HG03095 (cell line): ENCODE measurements around the gene GNAS-AS1.

Experiments
- ATAC-seq: cut with Tn5 transposase; IDR thresholded peaks from one replicate; pipeline ENCODE4 v1.9.1; 2021; ENCODE audit warnings: moderate library complexity; ENCODE audit not compliant: unreplicated experiment

The GNAS-AS1 gene

DNA sequence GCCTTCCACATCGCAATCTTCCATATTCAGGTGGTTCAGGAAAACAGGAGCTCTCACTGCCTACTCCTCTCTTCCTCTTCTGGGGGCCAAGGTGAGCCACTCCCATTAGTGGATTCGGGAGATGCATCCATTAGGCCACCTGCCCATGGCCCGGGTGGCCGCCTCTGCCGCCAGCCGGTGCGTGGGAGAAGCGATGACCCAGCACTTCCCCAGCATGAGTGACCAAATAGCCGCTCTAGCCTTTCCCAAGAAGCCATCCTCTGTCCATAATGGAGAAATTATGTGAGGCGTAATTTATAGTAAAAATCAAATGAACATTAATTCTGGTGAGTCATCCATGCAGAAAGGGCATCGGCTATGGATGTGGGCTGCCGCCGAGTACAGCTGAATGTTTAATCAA is 39.4 kb downstream of the GNAS-AS1 start:
- ATAC-seq = no peak

DNA sequence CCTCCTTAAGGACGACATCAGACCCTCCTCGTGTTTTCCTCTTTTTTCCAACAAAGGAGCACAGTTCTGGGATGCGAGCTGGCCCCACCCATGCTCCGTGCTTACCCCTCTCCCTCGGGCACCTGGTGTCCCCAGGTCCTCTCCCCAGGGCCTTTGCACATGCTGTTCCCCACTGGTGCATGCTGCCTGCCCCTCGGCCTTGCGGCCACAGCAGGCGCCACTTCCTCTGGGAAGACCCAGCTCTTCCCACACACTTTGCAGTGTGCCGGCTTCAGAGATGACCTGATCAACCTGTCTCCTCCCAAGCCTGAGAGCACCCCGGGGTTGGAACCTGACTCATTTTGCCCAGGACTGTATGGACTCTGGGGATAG is 39.8 kb downstream of the GNAS-AS1 start:
- no peak for ATAC-seq

DNA sequence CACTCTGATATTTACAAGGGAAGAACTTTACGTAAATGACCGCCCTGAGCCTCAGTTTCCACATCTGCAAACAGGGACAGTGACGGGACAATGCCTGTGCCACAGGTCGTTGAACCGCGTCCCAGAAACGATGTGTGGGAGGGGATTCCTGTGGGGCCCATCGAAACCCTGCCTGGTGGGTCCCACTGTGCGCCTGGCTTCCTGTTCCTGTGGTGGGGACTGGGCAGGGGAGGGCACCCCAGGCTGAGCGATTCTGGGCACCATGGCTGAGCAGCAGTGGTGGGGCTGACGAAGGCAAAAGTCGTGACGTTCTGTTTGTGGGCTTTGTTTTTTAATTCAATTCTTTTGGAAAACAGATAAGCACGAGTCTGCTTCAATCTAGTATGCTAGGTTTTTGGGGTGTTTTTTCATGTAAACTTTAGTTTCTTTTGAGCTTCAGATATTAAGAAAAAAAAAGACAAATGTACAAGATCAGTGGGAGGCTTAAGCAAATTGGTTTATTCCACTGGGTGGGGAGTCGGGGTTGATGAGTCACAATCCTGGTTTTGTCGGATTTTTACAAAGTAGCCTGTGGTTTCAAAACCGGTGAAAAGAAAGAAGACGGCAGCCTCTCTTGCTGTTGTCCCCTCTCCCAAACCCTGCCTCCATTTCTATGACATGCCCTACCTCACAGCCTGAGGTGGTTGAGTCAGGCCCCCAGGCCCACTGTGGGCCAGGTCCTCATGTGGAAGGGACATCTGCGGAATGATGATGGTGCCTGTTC is 40.4 kb downstream of the GNAS-AS1 start:
- ATAC-seq = no peak

DNA sequence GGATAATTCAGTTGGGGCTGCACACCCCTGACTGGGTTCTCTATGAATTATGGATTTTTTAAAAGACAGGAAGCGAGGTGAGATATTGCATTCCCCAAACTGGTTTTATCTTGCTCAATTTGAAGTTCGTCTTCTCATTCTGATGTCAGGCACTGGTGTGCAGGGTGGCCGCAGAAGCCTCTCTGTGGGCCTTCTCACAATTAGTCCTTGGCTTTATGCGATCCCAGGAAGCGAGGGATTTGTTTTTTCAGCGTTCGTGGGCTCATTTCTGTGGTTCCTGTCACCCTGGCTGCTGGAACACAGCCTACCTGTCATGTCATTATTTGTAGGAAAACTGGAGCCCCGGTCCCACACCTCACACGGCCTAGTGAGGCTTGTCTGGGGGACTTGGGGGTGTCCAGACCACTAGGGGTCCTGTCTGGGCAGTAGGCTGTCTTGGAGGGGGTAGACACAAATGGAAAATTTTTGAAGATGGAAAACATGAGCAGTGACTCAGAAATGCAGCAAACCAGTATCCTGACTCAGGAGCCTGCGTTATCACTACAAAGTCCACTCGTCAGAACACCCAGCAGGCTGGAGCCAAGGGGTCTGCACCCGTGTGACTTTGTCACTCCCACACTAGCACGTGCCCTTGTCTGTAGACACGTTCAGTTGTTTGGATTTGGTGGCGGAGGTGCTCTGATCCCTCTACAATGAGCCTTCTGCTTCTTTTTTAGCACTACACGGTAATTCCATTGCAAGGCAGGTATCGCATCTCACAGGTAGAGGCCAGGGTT is 42.2 kb downstream of the GNAS-AS1 start:
- no peak for ATAC-seq

DNA sequence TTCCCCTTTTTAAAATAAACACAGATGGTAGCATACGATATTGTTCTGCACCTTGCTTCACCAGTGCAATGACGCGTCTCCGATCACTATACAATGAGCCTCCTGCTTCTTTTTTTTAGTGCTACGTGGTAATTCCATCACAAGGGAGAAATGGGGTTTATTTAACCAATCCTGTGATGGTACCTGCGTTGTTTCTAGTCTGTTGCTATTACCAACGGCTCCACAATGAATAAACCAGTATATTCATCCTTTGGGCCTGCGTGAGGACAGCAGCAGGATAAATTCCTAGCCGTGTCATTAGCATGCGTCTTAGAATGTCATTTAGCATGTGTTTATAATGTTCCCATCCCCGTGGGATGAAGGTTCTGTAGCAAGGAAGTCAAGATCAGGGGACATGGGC is 42.9 kb downstream of the GNAS-AS1 start:
- no peak for ATAC-seq

DNA sequence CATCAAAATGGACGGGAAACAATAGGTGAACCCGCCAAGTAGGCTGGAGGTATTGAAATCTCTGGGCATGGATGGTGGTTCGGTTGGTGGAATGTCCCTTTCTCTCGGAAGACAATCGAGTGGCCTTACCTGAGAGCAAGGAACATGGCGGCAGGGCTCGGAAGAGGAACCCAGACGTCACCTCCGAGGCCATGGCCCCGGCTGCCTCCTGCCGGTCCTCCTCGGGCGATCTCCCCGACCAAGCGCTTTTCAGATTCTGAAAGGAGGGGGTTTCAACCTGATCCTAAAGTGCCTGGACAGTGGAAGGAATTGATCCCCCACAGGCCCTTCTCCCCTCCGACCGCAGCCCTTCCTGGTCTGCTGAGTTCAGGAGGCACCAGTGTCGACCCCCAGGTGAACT is 47.2 kb downstream of the GNAS-AS1 start:
- ATAC-seq = no peak

DNA sequence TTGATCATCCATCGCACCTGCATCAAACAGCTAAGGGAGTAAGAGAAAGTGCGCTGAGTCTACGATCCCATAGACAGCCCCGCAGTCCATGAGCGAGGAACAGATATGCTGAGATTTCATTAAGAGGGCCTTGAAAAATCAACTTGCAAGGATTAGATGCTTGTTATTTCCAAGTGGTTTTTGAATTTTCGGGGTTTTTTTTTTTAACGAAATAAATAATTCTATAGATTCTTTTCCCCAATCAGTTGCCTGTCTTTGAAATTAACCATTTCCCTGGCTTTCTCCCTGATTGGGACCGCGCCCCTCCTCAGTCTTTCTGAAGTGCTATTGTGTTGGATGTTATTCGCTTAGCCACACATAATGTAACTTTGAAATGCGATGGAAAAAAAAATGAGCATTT is 48.6 kb downstream of the GNAS-AS1 start:
- no peak for ATAC-seq

DNA sequence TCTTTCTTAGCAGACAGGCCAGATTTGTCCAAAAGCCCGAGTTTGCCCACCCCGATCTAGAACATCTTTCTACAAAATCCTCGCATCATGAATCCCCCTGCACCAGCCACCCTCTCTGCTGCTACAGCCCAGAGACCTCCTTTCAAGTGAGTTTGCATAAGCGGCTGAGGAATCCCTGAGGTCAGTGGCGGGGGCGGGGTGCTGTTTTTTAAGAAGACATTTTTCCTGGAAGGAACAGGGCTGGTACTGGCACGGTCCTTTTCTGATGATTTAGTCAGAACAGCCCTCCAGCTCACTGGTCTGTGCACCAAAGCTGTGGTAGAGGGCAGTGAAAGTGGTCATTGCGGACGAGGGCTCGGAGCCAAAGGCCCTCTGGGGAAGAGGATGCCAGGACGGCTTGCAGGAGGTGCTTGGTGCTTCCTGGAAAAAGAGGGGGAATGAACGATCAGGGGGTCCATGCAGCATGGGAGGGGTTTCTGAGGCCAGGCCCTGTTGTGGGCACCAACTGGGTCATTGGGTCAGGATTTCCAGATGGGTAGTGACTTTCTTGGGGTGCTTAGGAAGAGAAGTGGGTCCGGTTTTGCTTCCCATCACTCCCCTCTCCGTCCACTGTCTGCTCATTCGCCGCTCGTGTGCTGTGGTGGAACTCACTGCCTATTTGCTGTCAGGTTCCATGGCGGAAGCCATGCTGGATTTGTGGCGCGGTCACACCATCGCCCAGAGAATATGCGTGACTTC is 50.4 kb downstream of the GNAS-AS1 start:
- ATAC-seq = no peak

DNA sequence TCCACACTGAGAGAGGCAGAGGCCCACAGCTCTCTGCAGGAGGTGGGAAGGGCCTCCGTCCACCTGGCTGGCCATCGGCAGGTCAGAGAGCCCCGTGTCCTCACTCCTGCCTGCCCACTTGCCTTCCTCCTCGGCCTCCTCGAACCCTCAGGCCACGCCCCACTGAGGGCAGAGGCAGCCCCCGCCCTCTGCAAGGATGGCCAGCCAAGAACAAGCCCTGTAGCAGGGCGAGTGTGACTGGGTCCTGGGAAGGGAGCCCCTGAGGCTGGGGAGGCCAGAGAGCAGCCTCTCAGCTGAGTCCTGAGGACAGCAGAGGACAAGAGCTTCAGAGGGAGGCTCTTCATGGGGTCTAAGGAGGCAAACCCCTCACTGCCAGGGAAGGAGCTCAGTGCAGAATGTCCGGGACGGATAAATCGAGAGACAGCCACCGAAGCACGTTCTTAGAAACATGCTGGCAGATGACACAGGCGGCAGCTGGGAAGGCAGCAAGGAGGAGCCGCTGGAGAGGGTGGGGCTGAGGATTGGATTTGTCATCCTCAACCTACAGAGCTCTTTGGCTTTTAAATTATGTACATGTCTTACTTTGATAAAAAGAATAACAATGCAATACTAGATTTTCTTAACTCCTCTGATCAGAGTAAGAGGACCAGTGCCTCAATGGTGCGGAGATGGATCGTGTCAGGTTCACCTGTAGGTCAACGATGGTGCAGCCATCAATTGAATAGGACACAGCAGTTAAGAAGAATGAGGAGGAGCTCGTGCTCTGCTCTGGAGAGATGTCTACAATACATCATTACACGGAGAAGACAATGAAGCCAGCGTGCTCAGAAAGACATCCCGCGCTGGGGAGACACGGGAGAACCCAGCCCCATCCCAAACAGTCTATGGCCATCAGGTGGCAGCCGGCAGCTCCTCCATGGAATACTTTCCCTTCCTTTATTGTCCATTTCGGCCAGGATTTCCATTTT is 53.0 kb downstream of the GNAS-AS1 start:
- ATAC-seq = no peak

DNA sequence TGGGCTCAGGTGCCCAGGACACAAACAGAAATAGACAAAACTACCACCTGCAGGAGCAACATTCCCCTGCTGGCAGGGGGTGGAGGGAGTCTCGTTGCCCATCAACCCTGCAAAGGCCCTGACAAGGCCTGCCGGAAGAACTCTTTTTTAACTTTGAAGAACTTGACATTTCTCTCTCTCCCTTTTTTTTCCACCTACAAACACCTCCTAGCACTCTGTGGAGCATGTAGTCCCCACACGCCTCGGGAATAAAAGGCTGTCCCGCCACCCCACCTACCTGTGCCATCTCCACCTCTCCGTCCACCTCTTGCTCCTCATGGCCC is 54.8 kb downstream of the GNAS-AS1 start:
- ATAC-seq = no peak

DNA sequence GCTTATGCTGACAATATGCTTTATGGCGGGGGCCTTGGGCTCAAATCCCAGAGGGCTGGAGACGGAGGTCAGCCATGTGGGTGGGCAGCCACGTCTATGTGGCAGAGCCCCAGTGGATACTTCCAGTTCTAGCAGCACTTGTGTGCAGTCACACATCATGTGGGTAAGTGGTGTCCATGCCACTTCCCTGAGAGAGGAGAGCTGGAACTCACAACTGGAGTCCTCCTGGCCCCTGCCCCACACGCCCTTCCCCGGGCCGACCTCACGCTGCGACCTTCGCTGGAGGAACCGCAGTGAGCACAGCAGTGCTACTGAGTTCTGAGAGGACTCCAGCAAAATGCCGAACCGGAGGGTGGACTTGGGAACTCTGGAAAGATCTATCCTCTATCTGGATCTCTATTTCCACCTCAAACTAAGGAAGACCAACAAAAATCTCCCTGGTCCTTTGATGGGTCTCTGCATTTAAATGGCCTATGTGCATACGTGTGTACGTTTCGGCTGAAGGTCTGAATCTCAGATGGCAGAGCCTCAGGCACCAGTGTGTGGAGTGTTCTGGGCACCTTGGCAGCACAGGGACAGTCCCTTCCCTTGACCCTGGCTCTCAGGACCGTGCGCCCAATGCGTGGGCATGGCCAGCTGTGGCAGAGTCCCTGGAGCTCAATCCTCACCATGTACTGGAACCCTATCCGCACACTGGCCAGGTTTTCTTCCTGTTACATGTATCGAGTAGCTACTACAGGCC is 55.4 kb downstream of the GNAS-AS1 start:
- ATAC-seq = no peak

DNA sequence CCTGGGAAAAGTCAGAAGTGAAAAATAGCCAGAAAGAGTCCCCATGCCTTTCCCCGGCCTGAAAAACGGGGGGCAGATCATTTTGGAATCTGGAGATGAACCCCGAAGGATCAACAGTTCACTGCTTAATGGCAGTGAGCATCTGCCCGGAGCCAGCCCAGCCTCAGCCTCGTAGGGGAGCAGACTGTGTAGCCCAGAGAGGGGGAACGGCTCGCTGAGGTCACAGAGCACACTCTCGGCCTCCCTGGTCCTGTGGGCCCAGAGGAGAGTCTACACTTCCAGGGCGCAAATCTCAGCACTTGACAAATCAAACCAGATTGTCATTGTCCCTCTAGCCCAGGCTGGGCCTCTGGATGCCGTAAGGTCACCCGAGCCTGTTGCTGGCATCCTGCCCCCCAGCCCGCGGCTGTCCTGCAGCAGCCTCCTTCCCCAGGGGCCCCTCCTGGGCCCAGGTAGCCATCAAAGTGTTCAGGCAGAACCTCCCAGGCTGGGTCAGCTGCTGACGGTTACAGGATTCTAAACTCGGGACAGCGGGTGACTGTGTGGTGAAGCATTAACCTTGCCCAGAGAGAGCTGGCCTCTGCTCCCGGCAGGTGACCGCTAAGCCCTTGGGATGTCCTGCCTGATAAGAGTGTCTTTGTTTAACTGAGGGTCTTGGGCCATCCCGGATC is 56.1 kb downstream of the GNAS-AS1 start:
- no peak for ATAC-seq

DNA sequence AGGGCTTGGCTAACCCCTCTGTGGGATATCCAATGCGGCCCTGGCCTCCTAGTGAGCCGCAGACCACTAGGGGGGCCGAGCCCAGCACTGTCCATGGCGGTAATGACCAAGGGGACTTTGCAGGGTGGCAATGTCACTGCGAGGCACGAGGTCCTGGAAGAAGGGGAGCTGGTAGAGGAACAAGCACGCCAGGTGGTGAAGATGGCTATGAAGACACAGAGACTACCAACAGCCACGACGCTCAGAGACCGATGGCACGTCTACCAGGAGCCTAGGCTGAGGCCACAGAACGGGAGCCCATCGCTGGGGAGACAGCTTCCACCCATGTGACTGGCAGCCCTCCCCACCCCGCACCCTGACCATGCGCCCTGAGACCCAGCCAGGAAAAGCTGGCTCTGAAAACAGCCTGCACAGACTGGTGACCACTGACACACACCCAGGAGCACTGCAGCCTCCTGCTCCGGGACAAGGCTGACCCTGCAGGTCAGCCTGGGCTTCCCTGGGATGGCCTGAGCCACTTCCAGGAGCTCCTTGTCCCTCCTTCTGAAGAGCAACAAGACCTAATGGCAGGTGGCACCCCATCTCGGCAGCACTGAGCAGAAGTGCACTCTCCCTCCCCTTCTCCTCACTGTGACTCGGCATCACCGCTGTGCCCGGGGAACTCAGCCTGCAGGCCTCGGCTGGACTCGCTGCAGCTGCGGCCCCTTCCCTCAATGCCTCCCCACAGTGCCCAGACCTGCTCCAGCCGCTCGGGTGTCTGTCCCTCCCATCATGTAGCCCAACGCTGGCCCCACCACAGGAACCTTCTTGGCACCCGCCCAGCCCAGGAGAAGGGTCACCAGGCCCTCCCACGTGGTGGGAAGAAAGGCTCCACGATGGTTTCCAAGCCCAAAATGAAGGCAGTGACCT is 56.9 kb downstream of the GNAS-AS1 start:
- ATAC-seq = no peak

DNA sequence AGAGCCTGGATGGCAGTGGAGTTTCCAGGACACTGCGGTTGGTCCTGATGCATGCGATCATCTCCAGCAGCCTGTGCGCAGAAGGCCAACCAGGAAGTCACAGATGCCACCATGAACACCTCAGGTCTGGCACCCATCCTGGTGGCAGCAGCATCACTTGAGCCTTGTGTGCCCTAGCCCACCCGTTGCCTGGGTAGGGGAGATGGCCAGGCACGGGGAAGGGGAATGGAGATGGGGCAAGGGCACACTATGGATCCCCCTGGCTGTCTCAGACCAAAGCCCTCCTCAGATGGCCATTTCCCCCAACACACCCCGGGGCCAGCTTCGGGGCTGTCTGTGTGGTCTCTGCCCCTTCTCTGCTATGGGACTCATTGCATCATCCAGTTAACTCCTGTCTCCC is 58.3 kb downstream of the GNAS-AS1 start:
- ATAC-seq = no peak

DNA sequence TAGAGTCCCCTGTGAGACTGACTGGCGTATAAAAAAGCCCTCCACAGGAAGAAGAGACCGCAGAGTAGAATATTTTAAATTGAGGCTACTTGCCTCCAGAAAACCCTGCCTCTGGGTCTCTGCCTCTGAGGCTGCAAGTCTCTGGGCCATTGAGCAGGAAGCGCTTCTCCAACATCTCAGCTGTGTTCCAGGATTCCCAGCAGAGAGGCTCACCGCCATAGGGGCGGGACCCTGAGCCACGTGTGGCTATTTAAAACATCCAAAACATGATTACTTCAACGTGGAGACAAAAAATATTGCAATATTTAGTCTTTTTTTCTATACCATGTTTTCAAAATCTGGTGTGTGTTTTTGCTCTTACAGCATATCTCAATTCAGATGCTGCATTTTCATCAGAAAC is 59.4 kb downstream of the GNAS-AS1 start:
- no peak for ATAC-seq

DNA sequence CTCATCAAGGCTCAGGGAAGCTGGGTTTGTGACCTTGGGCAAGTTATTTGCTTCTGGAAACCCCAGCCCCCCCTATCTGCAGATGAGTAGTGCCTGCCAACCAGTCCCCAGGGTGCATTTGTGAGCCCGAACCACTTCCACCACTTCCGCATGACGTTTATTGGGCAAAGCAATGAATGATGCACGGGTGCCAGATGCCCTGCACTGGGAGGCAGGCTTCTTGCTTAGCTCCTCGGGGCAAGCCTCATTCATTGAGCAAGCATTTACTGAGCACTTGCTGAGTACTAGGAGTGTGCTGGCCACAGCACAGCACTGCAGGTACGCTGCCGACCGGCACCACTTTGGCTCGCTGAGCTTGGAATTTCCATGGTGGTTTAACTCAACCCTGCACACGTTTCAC is 60.2 kb downstream of the GNAS-AS1 start:
- ATAC-seq = no peak

DNA sequence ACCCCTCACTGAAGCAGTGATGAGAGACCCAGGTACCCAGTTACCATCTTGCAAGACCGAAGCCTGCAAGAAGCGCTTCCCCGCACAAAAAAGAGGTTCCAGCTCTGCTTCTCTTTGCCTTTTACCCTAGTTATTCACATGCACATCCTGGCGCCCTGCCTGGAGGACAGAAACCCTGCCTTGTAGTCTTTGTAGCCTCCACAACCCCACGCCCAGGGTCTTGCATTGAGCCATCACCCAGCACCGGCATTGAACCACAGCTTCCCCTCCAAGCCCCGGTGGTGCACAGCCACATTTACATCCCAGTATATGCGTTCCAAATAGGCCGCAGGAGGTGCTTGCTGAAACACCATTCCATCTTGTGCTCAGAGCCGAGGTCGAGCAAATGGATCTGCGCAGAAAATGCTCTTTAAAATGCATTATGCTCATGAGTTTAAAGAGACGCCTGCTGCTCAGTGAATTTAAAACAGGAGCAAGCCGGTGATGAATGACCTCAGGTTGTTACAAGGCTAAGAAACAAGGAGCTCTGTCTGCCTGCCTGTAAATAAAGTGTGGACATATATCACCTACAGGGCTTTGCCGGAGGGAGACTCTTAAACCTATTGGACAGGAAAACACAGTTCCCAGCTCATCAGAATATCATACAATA is 61.7 kb downstream of the GNAS-AS1 start:
- ATAC-seq = no peak
